PC-9 (cell line): ENCODE data around the gene CACNA1G.

ENCODE experiments used
- EZH2 ChIP-seq: fragments of 200-600 bp; sonication (generic); IDR thresholded peaks from 2 replicates; pipeline ENCODE4 v1.8.0; 2017; ENCODE audit warnings: antibody characterized with exemption, low read depth
- TF ChIP-seq, protein P1 (sequence below): fragments of 200-600 bp; sonication (generic); conservative IDR thresholded peaks from 2 replicates; pipeline ENCODE4 v1.6.1; 2017; ENCODE audit warnings: mixed run types, antibody characterized with exemption, mild to moderate bottlenecking, moderate library complexity

DNA sequence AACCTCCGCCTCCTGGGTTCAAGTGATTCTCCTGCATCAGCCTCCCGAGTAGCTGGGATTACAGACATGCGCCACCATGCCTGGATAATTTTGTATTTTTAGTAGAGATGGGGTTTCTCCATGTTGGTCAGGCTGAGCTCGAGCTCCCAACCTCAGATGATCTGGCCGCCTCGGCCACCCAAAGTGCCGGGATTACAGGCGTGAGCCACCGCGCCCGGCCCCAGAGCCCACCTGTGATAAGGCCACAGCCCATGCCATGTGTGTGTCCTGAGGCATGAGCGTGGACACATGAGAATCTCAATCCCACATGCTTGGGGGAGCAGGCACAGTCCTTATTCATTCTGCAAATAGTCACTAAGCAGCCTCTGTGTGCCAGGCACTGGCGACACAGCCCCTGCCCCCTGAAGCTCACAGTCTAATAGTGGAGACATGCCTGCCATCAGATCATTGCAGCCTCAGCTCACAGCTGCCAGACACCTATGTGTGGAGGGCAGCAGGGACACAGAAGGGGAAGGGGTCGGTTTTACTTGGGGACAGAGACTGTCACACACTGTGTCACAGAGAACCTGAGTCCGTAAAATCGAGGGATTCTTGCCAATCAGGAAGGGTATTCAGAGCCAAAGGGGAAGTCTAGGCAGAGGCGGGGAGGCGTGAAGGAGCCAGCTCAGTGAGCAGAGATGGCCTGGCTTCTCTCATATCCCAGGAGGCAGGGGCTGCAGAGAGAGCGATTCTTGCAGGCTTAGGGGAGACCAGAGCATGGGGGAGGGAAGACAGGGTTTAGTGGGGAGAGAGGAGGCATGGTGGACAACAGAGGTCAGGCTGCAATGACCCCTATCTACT is 64.7 kb downstream of the CACNA1G start:
- TF ChIP-seq, protein P1, sequence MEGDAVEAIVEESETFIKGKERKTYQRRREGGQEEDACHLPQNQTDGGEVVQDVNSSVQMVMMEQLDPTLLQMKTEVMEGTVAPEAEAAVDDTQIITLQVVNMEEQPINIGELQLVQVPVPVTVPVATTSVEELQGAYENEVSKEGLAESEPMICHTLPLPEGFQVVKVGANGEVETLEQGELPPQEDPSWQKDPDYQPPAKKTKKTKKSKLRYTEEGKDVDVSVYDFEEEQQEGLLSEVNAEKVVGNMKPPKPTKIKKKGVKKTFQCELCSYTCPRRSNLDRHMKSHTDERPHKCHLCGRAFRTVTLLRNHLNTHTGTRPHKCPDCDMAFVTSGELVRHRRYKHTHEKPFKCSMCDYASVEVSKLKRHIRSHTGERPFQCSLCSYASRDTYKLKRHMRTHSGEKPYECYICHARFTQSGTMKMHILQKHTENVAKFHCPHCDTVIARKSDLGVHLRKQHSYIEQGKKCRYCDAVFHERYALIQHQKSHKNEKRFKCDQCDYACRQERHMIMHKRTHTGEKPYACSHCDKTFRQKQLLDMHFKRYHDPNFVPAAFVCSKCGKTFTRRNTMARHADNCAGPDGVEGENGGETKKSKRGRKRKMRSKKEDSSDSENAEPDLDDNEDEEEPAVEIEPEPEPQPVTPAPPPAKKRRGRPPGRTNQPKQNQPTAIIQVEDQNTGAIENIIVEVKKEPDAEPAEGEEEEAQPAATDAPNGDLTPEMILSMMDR, result no peak
- no peak for TF ChIP-seq EZH2
